H1 (cell line): ENCODE data around the gene ANAPC7. TPM values are rescaled to one million over a fixed set of nuclear protein-coding genes. Genes with fewer than 3 reads are reported as not detected.

Experiments
- ASH2L ChIP-seq: fragments of 200-600, 300-600 bp; sonication (generic); IDR thresholded peaks from one replicate; pipeline ENCODE4 v1.7.1; 2017; ENCODE audit warnings: low read length
- ATF3 ChIP-seq: IDR thresholded peaks from 2 replicates; pipeline ENCODE4 v1.6.1; 2011; ENCODE audit warnings: low read depth, mild to moderate bottlenecking, low read length; ENCODE audit not compliant: insufficient read depth
- CBX8 ChIP-seq: fragments of 300-800, 300-1000 bp; sonication (generic); IDR thresholded peaks from 2 replicates; pipeline ENCODE4 v1.7.1; 2016; ENCODE audit warnings: low read depth, low read length, borderline replicate concordance
- CTBP2 ChIP-seq: IDR thresholded peaks from 2 replicates; pipeline ENCODE4 v1.7.0; 2011; ENCODE audit warnings: borderline replicate concordance, mild to moderate bottlenecking, moderate library complexity, mixed read lengths, low read length; ENCODE audit not compliant: insufficient read depth, insufficient read length
- CTCF ChIP-seq, 3 experiments: IDR thresholded peaks; 1 replicate in 2 of 3; 2 replicates in 1 of 3; pipeline versions ENCODE4 v1.5.1 to v1.6.1; 2011; ENCODE audit warnings: low read length in 3 of 3, mild to moderate bottlenecking in 3 of 3, inconsistent platforms in 2 of 3, low read depth in 1 of 3, moderate library complexity in 1 of 3; ENCODE audit not compliant: insufficient read depth in 1 of 3; ENCODE audit errors: control extremely low read depth in 1 of 3
- EP300 ChIP-seq, 2 experiments: IDR thresholded peaks; 1 replicate in 1 of 2; 2 replicates in 1 of 2; pipeline ENCODE4 v1.6.1; 2011 to 2012; ENCODE audit warnings: low read depth in 2 of 2, low read length in 2 of 2, mild to moderate bottlenecking in 2 of 2, borderline replicate concordance in 1 of 2, inconsistent platforms in 1 of 2, moderate library complexity in 1 of 2
- GTF2F1 ChIP-seq: IDR thresholded peaks from 2 replicates; pipeline ENCODE4 v1.6.1; 2012; ENCODE audit warnings: low read depth, low read length, improper control_type of control experiment, borderline replicate concordance
- HDAC2 ChIP-seq, 2 experiments: fragments of 300-600 bp in 1 of 2; sonication (generic) in 1 of 2; IDR thresholded peaks; 2 replicates each; pipeline ENCODE4 v1.6.1; 2011 to 2012; ENCODE audit warnings: low read depth in 2 of 2, low read length in 2 of 2, mild to moderate bottlenecking in 2 of 2, moderate library complexity in 2 of 2, borderline replicate concordance in 1 of 2, inconsistent platforms in 1 of 2
- HDAC6 ChIP-seq: IDR thresholded peaks from one replicate; pipeline ENCODE4 v1.7.1; 2012; ENCODE audit warnings: low read depth, mild to moderate bottlenecking, inconsistent platforms, low read length, moderate library complexity
- KDM4A ChIP-seq: IDR thresholded peaks from one replicate; pipeline ENCODE4 v1.7.1; 2012; ENCODE audit warnings: low read depth, mild to moderate bottlenecking, moderate library complexity, low read length, inconsistent platforms; ENCODE audit not compliant: severe bottlenecking
- NANOG ChIP-seq: IDR thresholded peaks from 2 replicates; pipeline ENCODE4 v1.6.1; 2011; ENCODE audit warnings: low read length, low read depth, mild to moderate bottlenecking, inconsistent platforms; ENCODE audit not compliant: insufficient read depth, poor library complexity, severe bottlenecking
- PHF8 ChIP-seq: fragments of 200-600 bp; sonication (generic); conservative IDR thresholded peaks from 2 replicates; pipeline ENCODE4 v1.7.1; 2012; ENCODE audit warnings: low read depth, mild to moderate bottlenecking, inconsistent platforms, low read length, moderate library complexity
- POU5F1 ChIP-seq: IDR thresholded peaks from 2 replicates; pipeline ENCODE4 v1.6.1; 2011; ENCODE audit warnings: low read depth, mild to moderate bottlenecking, low read length, moderate library complexity
- SP2 ChIP-seq: IDR thresholded peaks from 2 replicates; pipeline ENCODE4 v1.6.1; 2012; ENCODE audit warnings: mild to moderate bottlenecking, low read length, inconsistent platforms
- TAF7 ChIP-seq: optimal IDR thresholded peaks from 2 replicates; pipeline ENCODE3; 2011; ENCODE audit warnings: low read depth, mild to moderate bottlenecking, inconsistent platforms, low read length, moderate library complexity, borderline replicate concordance
- TCF12 ChIP-seq: IDR thresholded peaks from 2 replicates; pipeline ENCODE4 v1.6.1; 2011; ENCODE audit warnings: low read depth, mild to moderate bottlenecking, low read length
- YY1 ChIP-seq: IDR thresholded peaks from 2 replicates; pipeline ENCODE4 v1.6.1; 2011; ENCODE audit warnings: low read depth, mild to moderate bottlenecking, low read length
- ZNF274 ChIP-seq: IDR thresholded peaks from 2 replicates; pipeline ENCODE4 v1.7.0; 2012; ENCODE audit warnings: low read length, borderline replicate concordance; ENCODE audit errors: extremely low read depth
- polyA plus RNA-seq, 7 experiments: library from polyadenylated mRNA; depleted of rRNA in 3 of 7; stranded (reverse) in 5 of 7; unstranded in 2 of 7; fragments of >200 nt in 5 of 7; fragments of 200-250 nt in 2 of 7; gene quantifications; 1 replicate in 5 of 7; 2 replicates in 1 of 7; 4 replicates in 1 of 7; pipeline versions ENCODE4 v1.2.1 to v1.2.3, GENCODE V29; 2011 to 2013; ENCODE audit warnings: missing spikeins in 2 of 7, mixed read lengths in 2 of 7
- total RNA-seq: library from RNA; stranded (reverse); fragmentation: NEBNext Ultra II Directional; extraction: Animal tissue kit (Norgen Biotek cat#: 25700); gene quantifications from 2 replicates; pipeline ENCODE4 v1.2.1, GENCODE V29; 2021
- TF ChIP-seq, protein P1 (sequence below): IDR thresholded peaks from 2 replicates; pipeline ENCODE4 v1.6.1; 2012; ENCODE audit warnings: inconsistent platforms

Gene ANAPC7
- total and polyA plus RNA-seq, 2 of the 8 experiments (the other 6 are each of a cell fraction or from before 2014, with no cell fraction given), result 72.8 to 105 TPM

DNA sequence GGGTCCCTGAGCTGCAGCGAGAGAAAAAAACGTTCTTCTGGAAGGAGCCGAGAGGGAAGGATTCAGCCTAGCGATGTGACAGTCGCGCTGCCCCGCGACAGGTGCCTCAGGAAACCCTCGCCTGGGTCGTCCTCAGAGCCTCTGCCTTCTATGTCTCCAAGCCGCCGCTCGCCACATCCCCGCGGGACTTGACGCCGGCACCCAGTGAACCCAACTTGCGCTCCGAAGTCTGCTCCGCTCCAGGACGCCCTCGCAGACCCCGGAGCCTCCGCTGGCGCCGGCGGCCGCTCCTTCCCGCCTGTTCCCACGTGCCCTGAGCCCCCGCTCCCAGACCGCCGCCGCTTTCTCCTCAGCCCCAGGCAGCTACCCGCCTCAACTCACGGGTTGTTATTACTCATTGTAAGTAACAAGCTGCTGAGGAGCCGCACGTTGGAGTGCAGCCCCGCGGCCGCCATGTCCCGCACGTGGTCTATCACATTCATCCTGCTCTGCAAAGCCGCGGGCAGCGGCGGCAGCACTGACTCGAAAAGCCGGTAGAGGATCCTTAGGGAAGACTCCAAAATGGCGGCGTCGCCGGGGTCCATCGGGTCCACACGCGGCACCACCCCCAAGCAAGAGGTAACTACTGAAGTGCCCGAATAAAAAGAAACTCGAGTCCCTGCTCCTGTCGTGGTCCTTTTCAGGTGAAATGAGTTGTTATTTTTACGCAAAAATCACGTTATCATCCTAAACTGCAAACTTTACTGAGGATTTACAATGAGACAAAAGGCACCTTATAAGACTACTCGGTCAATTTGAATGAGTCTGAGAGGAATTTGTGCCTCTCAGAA is at the start of gene ANAPC7 (continued):
- TF ChIP-seq ATF3 (no peak), ZNF274 (no peak), ASH2L (peak; percentile 91), HDAC6 (no peak), YY1 (peak; percentile 97), NANOG (no peak), CTCF (IDR thresholded peaks at IDR 0.05; ENCODE audit: control extremely low read depth in 1 of 3, insufficient read depth in 1 of 3, low read depth in 1 of 3, low read length in 3 of 3) (no peak), POU5F1 (no peak), PHF8 (peak; percentile 90), GTF2F1 (peak; percentile 78), CTBP2 (no peak), KDM4A (peak; percentile 18), CBX8 (no peak), HDAC2 (IDR thresholded peaks at IDR 0.05; ENCODE audit: borderline replicate concordance in 1 of 2, low read depth in 2 of 2, low read length in 2 of 2) (peak in 1 of 2 experiments; percentile 59; a peak in 2 of 4 replicates), TCF12 (no peak), EP300 (IDR thresholded peaks at IDR 0.05; ENCODE audit: borderline replicate concordance in 1 of 2, low read depth in 2 of 2, low read length in 2 of 2) (no peak), SP2 (no peak), TAF7 (peak; percentile 81)
- TF ChIP-seq, protein P1, sequence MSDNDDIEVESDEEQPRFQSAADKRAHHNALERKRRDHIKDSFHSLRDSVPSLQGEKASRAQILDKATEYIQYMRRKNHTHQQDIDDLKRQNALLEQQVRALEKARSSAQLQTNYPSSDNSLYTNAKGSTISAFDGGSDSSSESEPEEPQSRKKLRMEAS, result peak; percentile 94
